Measurements from ENCODE around the gene ANKRD17.

DNA sequence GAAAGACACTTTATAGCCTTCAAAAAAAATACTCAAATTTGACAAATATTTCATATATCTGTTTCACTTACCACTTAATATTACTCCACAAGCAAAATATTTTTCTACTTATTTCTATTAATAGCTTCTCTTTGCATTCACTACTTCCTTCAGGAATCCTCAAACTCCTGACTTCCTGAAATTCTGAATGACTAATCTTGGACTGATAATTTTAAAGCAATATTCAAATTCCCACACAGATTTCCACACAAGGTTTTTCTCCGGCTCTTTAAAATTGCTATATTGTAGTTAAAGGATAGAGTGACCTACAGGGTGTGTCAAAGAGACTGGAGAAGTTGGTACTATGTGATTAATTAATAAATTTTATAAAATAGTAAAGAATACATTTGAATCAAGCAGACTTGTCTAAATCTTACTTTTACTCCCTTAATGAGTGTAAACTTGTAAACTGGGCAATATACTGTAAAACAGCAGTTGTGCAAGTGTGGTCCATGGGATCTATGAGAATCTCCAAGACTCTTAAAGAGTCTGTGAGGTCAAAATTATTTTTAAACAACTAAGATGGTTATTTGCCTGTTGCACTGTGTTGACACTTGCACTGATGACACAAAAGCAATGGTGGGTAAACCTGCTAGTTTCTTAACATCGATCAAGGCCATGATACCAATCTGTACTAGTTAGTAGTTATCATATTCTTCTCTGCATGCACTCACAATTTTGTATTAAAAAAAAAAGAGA lies 44.5 kb downstream of the ANKRD17 start:
- TF ChIP-seq, protein P1, sequence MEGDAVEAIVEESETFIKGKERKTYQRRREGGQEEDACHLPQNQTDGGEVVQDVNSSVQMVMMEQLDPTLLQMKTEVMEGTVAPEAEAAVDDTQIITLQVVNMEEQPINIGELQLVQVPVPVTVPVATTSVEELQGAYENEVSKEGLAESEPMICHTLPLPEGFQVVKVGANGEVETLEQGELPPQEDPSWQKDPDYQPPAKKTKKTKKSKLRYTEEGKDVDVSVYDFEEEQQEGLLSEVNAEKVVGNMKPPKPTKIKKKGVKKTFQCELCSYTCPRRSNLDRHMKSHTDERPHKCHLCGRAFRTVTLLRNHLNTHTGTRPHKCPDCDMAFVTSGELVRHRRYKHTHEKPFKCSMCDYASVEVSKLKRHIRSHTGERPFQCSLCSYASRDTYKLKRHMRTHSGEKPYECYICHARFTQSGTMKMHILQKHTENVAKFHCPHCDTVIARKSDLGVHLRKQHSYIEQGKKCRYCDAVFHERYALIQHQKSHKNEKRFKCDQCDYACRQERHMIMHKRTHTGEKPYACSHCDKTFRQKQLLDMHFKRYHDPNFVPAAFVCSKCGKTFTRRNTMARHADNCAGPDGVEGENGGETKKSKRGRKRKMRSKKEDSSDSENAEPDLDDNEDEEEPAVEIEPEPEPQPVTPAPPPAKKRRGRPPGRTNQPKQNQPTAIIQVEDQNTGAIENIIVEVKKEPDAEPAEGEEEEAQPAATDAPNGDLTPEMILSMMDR (conservative IDR thresholded peaks at IDR 0.05; ENCODE audit: low read depth, low read length), result no peak
- TF ChIP-seq RCOR1 (IDR thresholded peaks at IDR 0.05; ENCODE audit: insufficient replicate concordance, low read length), result no peak

Data from IMR-90 (cell line).